UCSD-AML1 (cell line): Measurements from ENCODE around the gene LILRB3.
"Not testable (repeated sequence)": the region's sequence is repeated elsewhere in the genome, so short reads cannot be mapped to it uniquely, and the experiment has no call there.

ENCODE experiments used
- DNase-seq: peaks from one replicate; lab custom pipeline; 2025; ENCODE audit not compliant: unreplicated experiment; lab: John Stamatoyannopoulos, UW

The LILRB3 gene

GRCh38 chr19:54222474-54223276 is at the start of gene LILRB3:
TSS of gene LILRB3 (minus strand) at chr19:54223007. CDS start at chr19:54222976, 31 bp downstream.
- DNase-seq = not testable (repeated sequence)

- not testable (repeated sequence) for DNase-seq
Measured at GRCh38 chr19:54272181-54272580, 49.4 kb upstream of the LILRB3 start.

GRCh38 chr19:54271587-54271986 is 48.8 kb upstream of the LILRB3 start:
- not testable (repeated sequence) for DNase-seq

- no peak for DNase-seq
Measured at GRCh38 chr19:54271106-54271505, 48.3 kb upstream of the LILRB3 start.

GRCh38 chr19:54268936-54269335 is 46.1 kb upstream of the LILRB3 start:
- DNase-seq = no peak

- peak; percentile 75 for DNase-seq
Measured at GRCh38 chr19:54266133-54266532, 43.3 kb upstream of the LILRB3 start.

- DNase-seq = no peak
Measured at GRCh38 chr19:54262470-54262869, 39.7 kb upstream of the LILRB3 start.

- no peak for DNase-seq
Measured at GRCh38 chr19:54262066-54262465, 39.3 kb upstream of the LILRB3 start.

- no peak for DNase-seq
Measured at GRCh38 chr19:54257116-54257480, 34.3 kb upstream of the LILRB3 start, which contains the start of gene LILRB5. TSS of gene LILRB5 (minus strand) at chr19:54257273. CDS start at chr19:54257193, 80 bp downstream.

- DNase-seq = no peak
Measured at GRCh38 chr19:54256250-54257115, 33.7 kb upstream of the LILRB3 start.

- DNase-seq = no peak
Measured at GRCh38 chr19:54255105-54255775, 32.4 kb upstream of the LILRB3 start.

- DNase-seq = no peak
Measured at GRCh38 chr19:54254195-54254906, 31.5 kb upstream of the LILRB3 start.

- no peak for DNase-seq
Measured at GRCh38 chr19:54253331-54254194, 30.8 kb upstream of the LILRB3 start.

- no peak for DNase-seq
Measured at GRCh38 chr19:54252845-54253244, 30.0 kb upstream of the LILRB3 start.

GRCh38 chr19:54252243-54252642 is 29.4 kb upstream of the LILRB3 start:
- no peak for DNase-seq

GRCh38 chr19:54248016-54248601 is 25.3 kb upstream of the LILRB3 start:
- DNase-seq = peak; percentile 70

- peak; percentile 53 for DNase-seq
Measured at GRCh38 chr19:54247106-54247930, 24.5 kb upstream of the LILRB3 start.

GRCh38 chr19:54245936-54246335 is 23.1 kb upstream of the LILRB3 start:
- peak; percentile 24 for DNase-seq
